ENCODE data around the gene SH3RF3.
"Not testable (repeated sequence)": the region's sequence is repeated elsewhere in the genome, so short reads cannot be mapped to it uniquely, and the experiment has no call there.

Gene SH3RF3

GRCh38 chr2:109216332-109216731 lies 87.3 kb downstream of the SH3RF3 start:
- no peak for TF ChIP-seq POU2F2 (IDR thresholded peaks at IDR 0.05; ENCODE audit: low read depth, low read length)
- no peak for FAIRE-seq
- DNase-seq (ENCODE audit: insufficient read length, low spot score), result no peak

- no peak for TF ChIP-seq SPI1 (IDR thresholded peaks at IDR 0.05; ENCODE audit: low read depth, low read length)
- TF ChIP-seq PAX5 (IDR thresholded peaks at IDR 0.05; ENCODE audit: insufficient read depth, low read length, severe bottlenecking), result no peak
- no peak for TF ChIP-seq POLR2A (IDR thresholded peaks at IDR 0.05; ENCODE audit: low read depth, low read length)
- TF ChIP-seq POLR2AphosphoS5 (IDR thresholded peaks at IDR 0.05; ENCODE audit: low read depth, low read length), result no peak
- no peak for TF ChIP-seq POU2F2 (IDR thresholded peaks at IDR 0.05; ENCODE audit: low read depth, low read length)
- TF ChIP-seq TAF1 (IDR thresholded peaks at IDR 0.05; ENCODE audit: low read depth, low read length), result no peak
- FAIRE-seq, result no peak
- DNase-seq (ENCODE audit: insufficient read length, low spot score), result no peak
These were observed 88.5 kb downstream of the SH3RF3 start for GRCh38 chr2:109217362-109218086.

GRCh38 chr2:109218087-109218791 lies 89.2 kb downstream of the SH3RF3 start:
- no peak for TF ChIP-seq POLR2AphosphoS5 (IDR thresholded peaks at IDR 0.05; ENCODE audit: low read depth, low read length)
- peak; percentile 45; the same call in 1 of the 2 replicates for TF ChIP-seq SPI1 (IDR thresholded peaks at IDR 0.05; ENCODE audit: low read depth, low read length)
- DNase-seq (ENCODE audit: insufficient read length, low spot score), result no peak
- peak; percentile 65 for FAIRE-seq

GRCh38 chr2:109218792-109219126 lies 89.8 kb downstream of the SH3RF3 start:
- TF ChIP-seq SPI1 (IDR thresholded peaks at IDR 0.05; ENCODE audit: low read depth, low read length), result no peak
- no peak for TF ChIP-seq TAF1 (IDR thresholded peaks at IDR 0.05; ENCODE audit: low read depth, low read length)
- no peak for TF ChIP-seq POU2F2 (IDR thresholded peaks at IDR 0.05; ENCODE audit: low read depth, low read length)
- no peak for TF ChIP-seq PAX5 (IDR thresholded peaks at IDR 0.05; ENCODE audit: insufficient read depth, low read length, severe bottlenecking)
- no peak for TF ChIP-seq POLR2A (IDR thresholded peaks at IDR 0.05; ENCODE audit: low read depth, low read length)
- TF ChIP-seq POLR2AphosphoS5 (IDR thresholded peaks at IDR 0.05; ENCODE audit: low read depth, low read length), result no peak
- no peak for DNase-seq (ENCODE audit: insufficient read length, low spot score)
- no peak for FAIRE-seq

- TF ChIP-seq PAX5 (IDR thresholded peaks at IDR 0.05; ENCODE audit: insufficient read depth, low read length, severe bottlenecking) (no peak), TAF1 (IDR thresholded peaks at IDR 0.05; ENCODE audit: low read depth, low read length) (no peak), SPI1 (IDR thresholded peaks at IDR 0.05; ENCODE audit: low read depth, low read length) (no peak), POU2F2 (IDR thresholded peaks at IDR 0.05; ENCODE audit: low read depth, low read length) (no peak), POLR2AphosphoS5 (IDR thresholded peaks at IDR 0.05; ENCODE audit: low read depth, low read length) (no peak), POLR2A (IDR thresholded peaks at IDR 0.05; ENCODE audit: low read depth, low read length) (no peak)
These were observed 91.9 kb downstream of the SH3RF3 start for GRCh38 chr2:109220860-109221259.

GRCh38 chr2:109221316-109221715 lies 92.3 kb downstream of the SH3RF3 start:
- not testable (repeated sequence) for FAIRE-seq; DNase-seq (ENCODE audit: insufficient read length, low spot score)

More at GRCh38 chr2:109220860-109221259, 91.9 kb downstream of the SH3RF3 start:
- no peak for FAIRE-seq
- no peak for DNase-seq (ENCODE audit: insufficient read length, low spot score)

GRCh38 chr2:109222422-109222821 lies 93.4 kb downstream of the SH3RF3 start:
- no peak for TF ChIP-seq POLR2A (IDR thresholded peaks at IDR 0.05; ENCODE audit: low read depth, low read length)
- no peak for TF ChIP-seq PAX5 (IDR thresholded peaks at IDR 0.05; ENCODE audit: insufficient read depth, low read length, severe bottlenecking)
- no peak for TF ChIP-seq POU2F2 (IDR thresholded peaks at IDR 0.05; ENCODE audit: low read depth, low read length)
- TF ChIP-seq SPI1 (IDR thresholded peaks at IDR 0.05; ENCODE audit: low read depth, low read length), result no peak
- no peak for TF ChIP-seq TAF1 (IDR thresholded peaks at IDR 0.05; ENCODE audit: low read depth, low read length)
- TF ChIP-seq POLR2AphosphoS5 (IDR thresholded peaks at IDR 0.05; ENCODE audit: low read depth, low read length), result no peak
- no peak for FAIRE-seq

GRCh38 chr2:109222825-109223471 lies 93.9 kb downstream of the SH3RF3 start:
- FAIRE-seq (no peak), DNase-seq (ENCODE audit: insufficient read length, low spot score) (no peak)
- TF ChIP-seq PAX5 (IDR thresholded peaks at IDR 0.05; ENCODE audit: insufficient read depth, low read length, severe bottlenecking) (no peak), POLR2A (IDR thresholded peaks at IDR 0.05; ENCODE audit: low read depth, low read length) (no peak), SPI1 (IDR thresholded peaks at IDR 0.05; ENCODE audit: low read depth, low read length) (no peak), TAF1 (IDR thresholded peaks at IDR 0.05; ENCODE audit: low read depth, low read length) (no peak), POLR2AphosphoS5 (IDR thresholded peaks at IDR 0.05; ENCODE audit: low read depth, low read length) (no peak), POU2F2 (IDR thresholded peaks at IDR 0.05; ENCODE audit: low read depth, low read length) (no peak)

More at GRCh38 chr2:109222422-109222821, 93.4 kb downstream of the SH3RF3 start:
- no peak for DNase-seq (ENCODE audit: insufficient read length, low spot score)

- no peak for DNase-seq (ENCODE audit: insufficient read length, low spot score)
- no peak for FAIRE-seq
- TF ChIP-seq SPI1 (IDR thresholded peaks at IDR 0.05; ENCODE audit: low read depth, low read length), result no peak
- no peak for TF ChIP-seq TAF1 (IDR thresholded peaks at IDR 0.05; ENCODE audit: low read depth, low read length)
- no peak for TF ChIP-seq POLR2AphosphoS5 (IDR thresholded peaks at IDR 0.05; ENCODE audit: low read depth, low read length)
- no peak for TF ChIP-seq PAX5 (IDR thresholded peaks at IDR 0.05; ENCODE audit: insufficient read depth, low read length, severe bottlenecking)
- TF ChIP-seq POU2F2 (IDR thresholded peaks at IDR 0.05; ENCODE audit: low read depth, low read length), result no peak
- no peak for TF ChIP-seq POLR2A (IDR thresholded peaks at IDR 0.05; ENCODE audit: low read depth, low read length)
These were observed 94.5 kb downstream of the SH3RF3 start for GRCh38 chr2:109223490-109223889.

- not testable (repeated sequence) for DNase-seq (ENCODE audit: insufficient read length, low spot score); FAIRE-seq
These were observed 95.3 kb downstream of the SH3RF3 start for GRCh38 chr2:109224341-109224740.
